Endothelial cell of umbilical vein (primary cell): ENCODE results near the gene BICD2. TPM values are rescaled to one million over a fixed set of nuclear protein-coding genes. Genes with fewer than 3 reads are reported as not detected.

Experiments
- BruUV-seq: library from RNA; stranded (reverse); fragments of 400-500 nt; replicated peaks from 2 replicates; lab custom pipeline; 2021; lab: Mats Ljungman, UMichigan
- CTCF ChIA-PET: fragments of 300-600, 350-600 bp; sonication (Branson Sonifier 250); formaldehyde crosslinking; loops from one replicate; lab custom pipeline; 2021; ENCODE audit warnings: antibody characterized with exemption, inconsistent platforms; lab: Charles Lee
- POLR2A ChIA-PET: fragments of 300-600, 350-600 bp; sonication (Branson Sonifier 250); formaldehyde crosslinking; loops from one replicate; lab custom pipeline; 2021; ENCODE audit warnings: antibody characterized with exemption, inconsistent platforms; lab: Charles Lee
- DNase-seq: peaks from one replicate; pipeline ENCODE4 v3.0.0-alpha.2; 2011; ENCODE audit warnings: low read depth, low spot score
- FAIRE-seq: peaks from 2 replicates; lab custom pipeline; 2011; peaks lifted over from hg19 to GRCh38; lab: Jason Lieb, UNC
- H2AFZ ChIP-seq: 2 replicates; pipeline ENCODE4 v1.6.0; 2012; ENCODE audit warnings: low read depth, low read length, control low read depth, inconsistent platforms
- H3K27ac ChIP-seq: 2 replicates; pipeline ENCODE4 v1.5.1; 2011; ENCODE audit warnings: low read depth, mild to moderate bottlenecking, control low read depth, low read length, moderate library complexity; ENCODE audit not compliant: insufficient read depth
- H3K27me3 ChIP-seq, 2 experiments: 2 replicates each; pipeline versions ENCODE4 v1.6.0 to v1.6.1; 2011; ENCODE audit warnings: low read length in 2 of 2, mixed read lengths in 1 of 2; ENCODE audit not compliant: control insufficient read depth in 2 of 2, insufficient read depth in 2 of 2
- H3K36me3 ChIP-seq, 2 experiments: 2 replicates in 1 of 2; 3 replicates in 1 of 2; pipeline ENCODE4 v1.5.1; 2011; ENCODE audit warnings: low read length in 2 of 2, mild to moderate bottlenecking in 1 of 2, moderate library complexity in 1 of 2; ENCODE audit not compliant: control insufficient read depth in 2 of 2, insufficient read depth in 2 of 2; ENCODE audit errors: extremely low read depth in 1 of 2
- H3K4me1 ChIP-seq: 3 replicates; pipeline ENCODE4 v1.5.1; 2011; ENCODE audit warnings: mild to moderate bottlenecking, low read length; ENCODE audit not compliant: control insufficient read depth, insufficient read depth; ENCODE audit errors: extremely low read depth
- H3K4me2 ChIP-seq: 2 replicates; pipeline ENCODE4 v1.6.1; 2011; ENCODE audit warnings: low read length, control low read depth, mixed read lengths; ENCODE audit not compliant: insufficient read depth
- H3K4me3 ChIP-seq, 3 experiments: fragments of 200-600 bp in 1 of 3; sonication (generic), shearing (Covaris generic) in 1 of 3; replicated peaks in 1 of 3; 2 replicates each; pipeline ENCODE4 v1.5.1; 2011 to 2016; ENCODE audit warnings: control low read depth in 3 of 3, low read length in 3 of 3, mild to moderate bottlenecking in 2 of 3, inconsistent platforms in 1 of 3, low read depth in 1 of 3, moderate library complexity in 1 of 3; ENCODE audit not compliant: insufficient read depth in 1 of 3
- H3K79me2 ChIP-seq: 2 replicates; pipeline ENCODE4 v1.6.0; 2012; ENCODE audit warnings: low read length, inconsistent platforms; ENCODE audit not compliant: control insufficient read depth, insufficient read depth
- H3K9ac ChIP-seq: replicated peaks from 2 replicates; pipeline ENCODE3; 2011; ENCODE audit warnings: low read length, control low read depth; ENCODE audit not compliant: insufficient read depth; ENCODE audit errors: extremely low read depth
- H3K9me1 ChIP-seq: replicated peaks from 3 replicates; pipeline ENCODE4 v1.6.0; 2011; ENCODE audit warnings: mild to moderate bottlenecking, low read length; ENCODE audit not compliant: control insufficient read depth, insufficient read depth; ENCODE audit errors: extremely low read depth
- H3K9me3 ChIP-seq: replicated peaks from 2 replicates; pipeline ENCODE4 v1.5.1; 2012; ENCODE audit warnings: low read length, inconsistent platforms; ENCODE audit not compliant: control insufficient read depth, insufficient read depth
- H4K20me1 ChIP-seq: replicated peaks from 2 replicates; pipeline ENCODE3; 2011; ENCODE audit warnings: mild to moderate bottlenecking, low read length; ENCODE audit not compliant: control insufficient read depth, insufficient read depth; ENCODE audit errors: extremely low read depth
- EZH2 ChIP-seq: IDR thresholded peaks from 2 replicates; pipeline ENCODE4 v1.6.1; 2012; ENCODE audit warnings: borderline replicate concordance, low read depth, mild to moderate bottlenecking, moderate library complexity, low read length, inconsistent platforms; ENCODE audit not compliant: severe bottlenecking
- FOS ChIP-seq: IDR thresholded peaks from 2 replicates; pipeline ENCODE4 v1.6.1; 2011; ENCODE audit warnings: mild to moderate bottlenecking, low read length, moderate library complexity, borderline replicate concordance; ENCODE audit not compliant: insufficient read depth
- GATA2 ChIP-seq: IDR thresholded peaks from 2 replicates; pipeline ENCODE4 v1.7.0; 2011; ENCODE audit warnings: low read depth, mild to moderate bottlenecking, moderate library complexity, mixed read lengths, low read length; ENCODE audit not compliant: insufficient read length, insufficient read depth
- JUN ChIP-seq: IDR thresholded peaks from 2 replicates; pipeline ENCODE4 v1.6.1; 2011; ENCODE audit warnings: borderline replicate concordance, low read depth; ENCODE audit not compliant: insufficient read length, insufficient read depth
- MYC ChIP-seq: IDR thresholded peaks from one replicate; pipeline ENCODE4 v1.6.1; 2011; ENCODE audit warnings: mild to moderate bottlenecking, low read depth, low read length
- POLR2A ChIP-seq: IDR thresholded peaks from 2 replicates; pipeline ENCODE4 v1.6.1; 2012; ENCODE audit warnings: low read depth, mild to moderate bottlenecking, control low read depth, low read length
- POLR2AphosphoS5 ChIP-seq: IDR thresholded peaks from 2 replicates; pipeline ENCODE4 v1.6.1; 2012; ENCODE audit warnings: low read depth, mild to moderate bottlenecking, control low read depth, low read length, moderate library complexity; ENCODE audit not compliant: insufficient read depth
- dilution Hi-C: fragments of 300-500 bp; cut with MboI; formaldehyde crosslinking; loops from one replicate; pipeline ENCODE4 v1.15.0; 2019; ENCODE audit warnings: low sequenced_read_pairs; ENCODE audit not compliant: extremely low pct_ligation_motif_present
- intact Hi-C: fragments of 100-400 bp; cut with micrococcal nuclease; formaldehyde crosslinking; loops from one replicate; pipeline ENCODE4 v1.10.0; 2022
- polyA plus RNA-seq, 4 experiments: library from polyadenylated mRNA; depleted of rRNA in 3 of 4; stranded (reverse) in 3 of 4; unstranded in 1 of 4; fragments of >200 nt; gene quantifications; 2 replicates each; pipeline versions ENCODE4 v1.2.1 to v1.2.3, GENCODE V29; 2011 to 2012; ENCODE audit warnings: missing spikeins in 1 of 4
- total RNA-seq: library from RNA; stranded (reverse); gene quantifications from 2 replicates; pipeline ENCODE4 v1.2.3, GENCODE V29; 2021
- TF ChIP-seq, protein P1 (sequence below), 2 donors: IDR thresholded peaks; 1 replicate in 1 of 2; 2 replicates in 1 of 2; pipeline ENCODE4 v1.5.1; 2011; ENCODE audit warnings: low read length in 2 of 2, mild to moderate bottlenecking in 2 of 2, moderate library complexity in 2 of 2, control low read depth in 1 of 2, inconsistent platforms in 1 of 2, low read depth in 1 of 2; ENCODE audit not compliant: insufficient read depth in 1 of 2; ENCODE audit errors: extremely low read depth in 1 of 2
- TF ChIP-seq, protein P2 (sequence below): IDR thresholded peaks from 2 replicates; pipeline ENCODE4 v1.6.1; 2011; ENCODE audit not compliant: insufficient read depth, insufficient read length

BICD2 gene
- total and polyA plus RNA-seq, 2 donors (not counting 3 experiments of a cell fraction or from before 2014, with no cell fraction given), result 14.3 to 39.3 TPM

DNA sequence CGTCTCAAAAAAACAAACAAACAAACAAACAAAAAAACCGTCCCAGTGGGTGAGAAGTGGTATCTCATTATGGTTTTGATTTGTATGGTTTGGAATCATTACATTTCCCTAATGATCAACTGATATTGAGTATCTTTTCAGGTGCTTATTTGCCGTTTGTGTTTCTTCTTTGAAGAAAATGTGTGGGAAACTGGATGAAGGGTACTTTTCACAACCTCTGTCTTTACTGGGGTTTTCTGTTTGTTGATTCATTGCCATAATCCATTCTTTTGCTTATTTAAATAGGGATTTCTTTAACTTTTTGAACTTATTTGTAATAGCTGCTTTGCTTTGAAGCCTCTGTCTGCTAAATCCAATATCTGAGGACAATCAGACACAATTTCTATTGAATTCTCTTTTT lies 9.2 kb upstream of the BICD2 start:
- Histone ChIP-seq H4K20me1 (no peaks in the 10 kb centered on the region), H3K4me1 (no peaks in the 10 kb centered on the region), H3K27me3 (peaks cover 1 to 4% of the 10 kb centered on the region in 2 experiments), H3K79me2 (no peaks in the 10 kb centered on the region), H3K9me1 (no peaks in the 10 kb centered on the region), H3K36me3 (no peaks in the 10 kb centered on the region), H3K9me3 (no peaks in the 10 kb centered on the region), H2AFZ (no peak overlapping the region), H3K9ac (no peak overlapping the region), H3K4me2 (no peak overlapping the region), H3K4me3 (no peak overlapping the region), H3K27ac (no peak overlapping the region)
- no peak for FAIRE-seq
- ChIA-PET CTCF (interaction anchor here (1.3 to 2.3 kb wide), 3 partner anchors 10 to 57 kb away, joined by 4 to 10 read pairs (median 5); no protein-coding TSS in a partner anchor), POLR2A (no interaction called here)
- no peak for DNase-seq
- intact Hi-C loops, result no loop called here
- BruUV-seq, result no TSS peak
- TF ChIP-seq FOS (no peak), GATA2 (no peak), JUN (no peak), POLR2AphosphoS5 (no peak), POLR2A (no peak), EZH2 (no peak), MYC (no peak)
- TF ChIP-seq, protein P1, sequence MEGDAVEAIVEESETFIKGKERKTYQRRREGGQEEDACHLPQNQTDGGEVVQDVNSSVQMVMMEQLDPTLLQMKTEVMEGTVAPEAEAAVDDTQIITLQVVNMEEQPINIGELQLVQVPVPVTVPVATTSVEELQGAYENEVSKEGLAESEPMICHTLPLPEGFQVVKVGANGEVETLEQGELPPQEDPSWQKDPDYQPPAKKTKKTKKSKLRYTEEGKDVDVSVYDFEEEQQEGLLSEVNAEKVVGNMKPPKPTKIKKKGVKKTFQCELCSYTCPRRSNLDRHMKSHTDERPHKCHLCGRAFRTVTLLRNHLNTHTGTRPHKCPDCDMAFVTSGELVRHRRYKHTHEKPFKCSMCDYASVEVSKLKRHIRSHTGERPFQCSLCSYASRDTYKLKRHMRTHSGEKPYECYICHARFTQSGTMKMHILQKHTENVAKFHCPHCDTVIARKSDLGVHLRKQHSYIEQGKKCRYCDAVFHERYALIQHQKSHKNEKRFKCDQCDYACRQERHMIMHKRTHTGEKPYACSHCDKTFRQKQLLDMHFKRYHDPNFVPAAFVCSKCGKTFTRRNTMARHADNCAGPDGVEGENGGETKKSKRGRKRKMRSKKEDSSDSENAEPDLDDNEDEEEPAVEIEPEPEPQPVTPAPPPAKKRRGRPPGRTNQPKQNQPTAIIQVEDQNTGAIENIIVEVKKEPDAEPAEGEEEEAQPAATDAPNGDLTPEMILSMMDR (IDR thresholded peaks at IDR 0.05; ENCODE audit: extremely low read depth in 1 of 2, insufficient read depth in 1 of 2, low read depth in 1 of 2, low read length in 2 of 2), result no peak
- TF ChIP-seq, protein P2, sequence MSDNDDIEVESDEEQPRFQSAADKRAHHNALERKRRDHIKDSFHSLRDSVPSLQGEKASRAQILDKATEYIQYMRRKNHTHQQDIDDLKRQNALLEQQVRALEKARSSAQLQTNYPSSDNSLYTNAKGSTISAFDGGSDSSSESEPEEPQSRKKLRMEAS, result no peak
- dilution Hi-C loops, result no loop called here
